ENCODE data around the gene PIK3C3.

- no peak for TF ChIP-seq ZFP30 (CRISPR knock-in tag; IDR thresholded peaks at IDR 0.05)
- no peak for TF ChIP-seq ESRRG (CRISPR knock-in tag; IDR thresholded peaks at IDR 0.05)
- TF ChIP-seq OSR1 (CRISPR knock-in tag; IDR thresholded peaks at IDR 0.05) = no peak
- no peak for TF ChIP-seq ZNF565 (CRISPR knock-in tag; conservative IDR thresholded peaks at IDR 0.05; ENCODE audit: low read depth)
- TF ChIP-seq ISL1 (CRISPR knock-in tag; IDR thresholded peaks at IDR 0.05) = no peak
- TF ChIP-seq GLIS3 (CRISPR knock-in tag; IDR thresholded peaks at IDR 0.05) = no peak
- TF ChIP-seq ZFP3 (CRISPR knock-in tag; IDR thresholded peaks at IDR 0.05) = no peak
- no peak for TF ChIP-seq CREB5 (CRISPR knock-in tag; IDR thresholded peaks at IDR 0.05; ENCODE audit: low read depth)
- no peak for TF ChIP-seq PATZ1 (CRISPR knock-in tag; IDR thresholded peaks at IDR 0.05; ENCODE audit: borderline replicate concordance)
- TF ChIP-seq CSRNP3 (CRISPR knock-in tag; IDR thresholded peaks at IDR 0.05) = no peak
- TF ChIP-seq ARNTL (CRISPR knock-in tag; IDR thresholded peaks at IDR 0.05; ENCODE audit: borderline replicate concordance, low read depth) = no peak
These were observed 119.7 kb downstream of the PIK3C3 start for GRCh38 chr18:42074704-42075103.
